K562 (cell line): ENCODE results near the gene FBXO10. TPM values are rescaled to one million over a fixed set of nuclear protein-coding genes. Genes with fewer than 3 reads are reported as not detected.

Source experiments
- JUN ChIP-seq, 2 experiments: sonication (generic) in 1 of 2; formaldehyde crosslinking in 1 of 2; IDR thresholded peaks; 2 replicates each; pipeline versions ENCODE4 v1.6.1 to v1.8.0; 2012 to 2022; ENCODE audit warnings: borderline replicate concordance in 2 of 2, mild to moderate bottlenecking in 2 of 2, improper control_type of control experiment in 1 of 2, low read depth in 1 of 2, low read length in 1 of 2, missing genetic modification reagents in 1 of 2
- NELFE ChIP-seq: IDR thresholded peaks from 2 replicates; pipeline ENCODE4 v1.6.1; 2011; ENCODE audit warnings: mild to moderate bottlenecking; ENCODE audit not compliant: insufficient read depth, insufficient read length
- NR2C2 ChIP-seq, 2 experiments: fragments of 200-800 bp in 1 of 2; sonication (Bioruptor generic) in 1 of 2; sonication (generic) in 1 of 2; formaldehyde crosslinking in 1 of 2; IDR thresholded peaks; 2 replicates each; pipeline versions ENCODE4 v1.6.1 to v1.8.0; 2016 to 2022; ENCODE audit warnings: mild to moderate bottlenecking in 1 of 2, missing compliant biosample characterization in 1 of 2, missing genetic modification characterization in 1 of 2, missing genetic modification reagents in 1 of 2
- RBM34 ChIP-seq: fragments of 200-400 bp; formaldehyde crosslinking; IDR thresholded peaks from 2 replicates; pipeline ENCODE4 v1.6.1; 2018; ENCODE audit warnings: low read length, borderline replicate concordance; ENCODE audit not compliant: insufficient read depth
- SMAD1 ChIP-seq: fragments of 150-350 bp; IDR thresholded peaks from 2 replicates; pipeline ENCODE4 v1.6.1; 2014; ENCODE audit warnings: low read length, low read depth; ENCODE audit not compliant: partially characterized antibody
- SRSF3 ChIP-seq: fragments of 200-400 bp; formaldehyde crosslinking; IDR thresholded peaks from 2 replicates; pipeline ENCODE4 v1.6.1; 2016; ENCODE audit warnings: mild to moderate bottlenecking, low read length, moderate library complexity; ENCODE audit not compliant: insufficient read depth
- ZBTB26 ChIP-seq: fragments of 450-650 bp; formaldehyde crosslinking; IDR thresholded peaks from 2 replicates; pipeline ENCODE4 v1.4.0; 2022; ENCODE audit warnings: missing genetic modification characterization
- ZBTB40 ChIP-seq, 2 experiments: fragments of 450-650 bp in 1 of 2; sonication (generic) in 1 of 2; formaldehyde crosslinking in 1 of 2; IDR thresholded peaks; 2 replicates each; pipeline versions ENCODE4 v1.7.1 to v1.9.0; 2016 to 2022; ENCODE audit warnings: inconsistent platforms in 1 of 2, mild to moderate bottlenecking in 1 of 2, missing genetic modification reagents in 1 of 2
- ZNF518B ChIP-seq: fragments of 250-450 bp; sonication (Bioruptor Pico); IDR thresholded peaks from 2 replicates; pipeline ENCODE4 v1.5.0; 2021; ENCODE audit warnings: mild to moderate bottlenecking, moderate library complexity
- polyA plus RNA-seq, 8 experiments: library from polyadenylated mRNA; depleted of rRNA in 4 of 8; stranded (reverse) in 5 of 8; unstranded in 3 of 8; fragments of >200 nt; fragmentation: Nextera tagmentation in 2 of 8; fragmentation: Illumina TruSeq in 1 of 8; extraction: Ambion mirVana in 2 of 8; extraction: Trizol in 1 of 8; gene quantifications; 2 replicates each; pipeline versions ENCODE4 v1.2.1 to v1.2.3, GENCODE V29; 2011 to 2014; ENCODE audit warnings: inconsistent platforms in 1 of 8, missing spikeins in 1 of 8
- total RNA-seq, 7 experiments: library from RNA; depleted of rRNA in 6 of 7; stranded (reverse); fragments of >200 nt in 6 of 7; fragmentation: Illumina TruSeq in 2 of 7; extraction: Trizol in 2 of 7; gene quantifications; 2 replicates each; pipeline versions ENCODE4 v1.2.1 to v1.2.3, GENCODE V29; 2011 to 2021; ENCODE audit warnings: low replicate concordance in 1 of 7

The FBXO10 gene
- total and polyA plus RNA-seq, 9 of the 15 experiments (the other 6 are each of a cell fraction or from before 2014, with no cell fraction given), result 0.84 to 9.9 (median 6.0) TPM

- TF ChIP-seq SMAD1 (peak; percentile 67), NELFE (peak; percentile 38), RBM34 (no peak), JUN (IDR thresholded peaks at IDR 0.05; ENCODE audit: borderline replicate concordance, low read depth, low read length) (peak; percentile 46; the same call in 1 of the 2 replicates), JUN (CRISPR knock-in tag; IDR thresholded peaks at IDR 0.05; ENCODE audit: borderline replicate concordance) (peak; percentile 48; the same call in 1 of the 2 replicates), ZBTB26 (CRISPR knock-in tag) (0 out of 2 replicates have a peak, but pooled peaks have one; percentile 56), NR2C2 (CRISPR knock-in tag; IDR thresholded peaks at IDR 0.05) (peak; percentile 78; the same call in 1 of the 2 replicates), NR2C2 (tag; IDR thresholded peaks at IDR 0.05) (0 out of 2 replicates have a peak, but pooled peaks have one; percentile 59), ZNF518B (no peak), SRSF3 (0 out of 2 replicates have a peak, but pooled peaks have one; percentile 43), ZBTB40 (IDR thresholded peaks at IDR 0.05) (peak; percentile 96), ZBTB40 (CRISPR knock-in tag; IDR thresholded peaks at IDR 0.05) (no peak; the same call in 1 of the 2 replicates)
These were observed 16.1 kb upstream of the FBXO10 start, which contains the start of gene TOMM5 (continued) for GRCh38 chr9:37592108-37592951.
